Pons (tissue), 1 donor: ENCODE results near the gene ANLN.
"Not testable (repeated sequence)": the region's sequence is repeated elsewhere in the genome, so short reads cannot be mapped to it uniquely, and the experiment has no call there.

Experiments
- DNase-seq: peaks from one replicate; pipeline ENCODE4 v3.0.0-alpha.2; 2016; ENCODE audit warnings: low spot score

ANLN gene

DNA sequence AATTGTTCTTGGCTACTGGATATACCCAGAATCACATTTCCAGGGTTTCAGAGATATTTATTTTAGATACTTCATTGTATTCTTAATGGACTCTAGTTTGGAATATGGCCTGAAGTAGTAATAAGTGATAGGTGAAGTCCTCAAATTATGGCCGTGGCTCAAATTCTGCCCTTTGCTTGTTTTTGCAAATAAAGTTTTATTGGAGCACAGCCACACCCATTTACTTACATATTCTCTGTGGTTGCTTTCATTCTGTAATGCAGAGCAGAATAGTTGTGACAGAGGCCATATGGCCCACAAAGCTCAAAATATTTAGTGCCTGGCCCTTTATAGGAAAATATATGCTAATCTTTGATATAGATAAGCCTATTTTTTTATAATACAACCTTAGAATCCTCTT lies 19.5 kb downstream of the ANLN start:
- DNase-seq: no peak

DNA sequence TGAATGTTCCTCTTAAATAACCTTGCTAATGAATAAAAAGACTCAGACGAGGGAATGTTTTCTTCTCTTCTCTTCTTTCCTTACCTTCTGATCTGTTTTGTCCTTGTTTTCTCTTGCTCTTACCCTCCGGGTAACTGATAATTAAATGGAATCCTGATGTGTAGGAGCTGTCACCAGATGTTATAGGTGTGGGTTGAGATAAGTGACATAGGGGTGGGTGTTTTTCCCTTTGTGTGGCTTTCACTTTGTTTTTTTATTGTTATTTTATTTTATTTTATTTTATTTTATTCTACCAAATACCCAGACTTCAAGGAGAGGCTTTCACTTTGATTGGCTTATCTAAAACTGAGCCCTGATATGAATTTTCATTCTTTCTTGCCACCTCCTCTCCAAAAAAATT lies 25.5 kb downstream of the ANLN start:
- DNase-seq: no peak

DNA sequence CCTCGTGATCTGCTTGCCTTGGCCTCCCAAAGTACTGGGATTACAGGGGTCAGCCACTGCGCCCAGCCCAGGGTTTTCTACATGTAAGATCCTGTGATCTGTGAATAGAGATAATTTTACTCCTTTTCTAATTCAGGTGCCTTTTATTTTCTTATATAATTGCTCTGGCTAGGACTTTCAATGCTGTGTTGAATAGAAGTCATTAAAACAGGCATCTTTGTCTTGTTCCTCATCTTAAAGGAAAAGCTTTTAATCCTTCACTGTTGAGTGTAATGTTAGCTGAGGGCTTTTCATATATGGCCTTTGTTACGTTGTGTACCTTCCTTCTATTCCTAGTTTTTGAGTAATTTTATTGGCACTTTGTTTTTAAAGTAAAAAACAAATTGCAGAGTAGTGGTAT lies 26.6 kb downstream of the ANLN start:
- no peak for DNase-seq

DNA sequence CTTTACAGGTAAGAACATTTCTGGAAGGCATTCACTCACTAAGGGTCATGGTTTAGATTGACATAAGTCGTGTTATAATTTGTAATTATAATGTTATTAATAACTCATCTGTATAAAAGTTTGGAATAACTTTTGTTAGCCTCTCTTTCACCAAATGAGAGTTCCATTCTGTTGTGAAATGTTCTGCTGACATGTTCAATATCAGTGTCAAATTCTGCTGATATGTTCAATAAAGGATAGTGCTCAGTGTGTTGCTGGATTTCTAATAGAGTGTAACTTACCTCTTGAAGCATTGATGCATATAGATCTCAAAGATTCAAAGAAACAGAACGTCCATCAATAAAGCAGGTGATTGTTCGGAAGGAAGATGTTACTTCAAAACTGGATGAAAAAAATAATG lies 30.6 kb downstream of the ANLN start:
- DNase-seq: no peak

DNA sequence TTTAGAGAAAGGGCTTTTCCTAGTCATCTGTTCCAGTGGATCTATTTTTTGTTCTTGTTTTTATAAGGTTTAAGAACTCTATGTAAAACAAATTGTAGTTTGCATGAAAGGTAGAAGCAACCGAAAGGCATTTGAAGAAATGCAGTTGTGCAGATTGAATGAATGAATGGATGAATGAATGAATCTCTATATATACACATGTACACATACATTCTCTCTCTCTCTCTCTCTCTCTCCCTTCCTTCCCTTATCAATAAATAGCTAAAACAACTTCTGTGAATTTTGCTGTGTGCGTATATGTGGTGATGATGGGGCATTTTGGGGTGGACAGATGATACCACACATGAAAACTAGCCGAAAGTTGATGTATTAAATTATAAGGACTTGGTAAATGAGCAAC lies 32.4 kb downstream of the ANLN start:
- no peak for DNase-seq

DNA sequence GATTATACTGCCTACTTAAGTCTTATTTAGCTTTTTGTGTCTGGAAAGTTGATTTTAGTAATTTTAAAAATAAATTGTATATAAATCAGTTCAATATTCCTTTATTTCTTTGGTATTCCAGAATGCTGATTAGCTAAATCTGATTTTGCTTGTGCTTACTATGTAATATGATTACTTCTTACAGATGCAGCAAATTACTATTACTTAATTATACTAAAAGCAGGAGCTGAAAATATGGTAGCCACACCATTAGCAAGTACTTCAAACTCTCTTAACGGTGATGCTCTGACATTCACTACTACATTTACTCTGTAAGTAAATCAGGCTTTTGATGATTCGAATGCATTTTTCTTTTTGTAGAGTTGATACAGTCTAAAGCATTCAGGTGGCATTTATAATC lies 34.0 kb downstream of the ANLN start:
- DNase-seq: no peak

DNA sequence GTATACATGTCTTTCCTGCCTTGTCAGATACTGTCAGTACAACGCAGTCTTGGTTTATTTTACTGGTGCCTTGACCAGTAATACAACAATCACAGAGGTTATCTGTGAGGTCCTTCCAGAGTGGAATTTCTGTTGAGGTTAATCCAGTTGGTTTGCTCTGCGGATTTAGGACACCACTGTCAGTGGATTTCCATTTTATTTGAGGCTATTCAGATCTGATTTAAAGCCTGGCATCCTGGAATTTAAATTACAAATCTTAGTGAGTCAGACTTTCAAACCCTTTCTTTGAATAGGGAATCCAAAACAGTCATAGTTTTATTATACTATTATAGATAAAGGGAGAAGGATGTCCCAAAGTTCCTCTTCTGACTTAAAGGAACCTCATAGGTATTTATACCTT lies 40.5 kb downstream of the ANLN start:
- no peak for DNase-seq

DNA sequence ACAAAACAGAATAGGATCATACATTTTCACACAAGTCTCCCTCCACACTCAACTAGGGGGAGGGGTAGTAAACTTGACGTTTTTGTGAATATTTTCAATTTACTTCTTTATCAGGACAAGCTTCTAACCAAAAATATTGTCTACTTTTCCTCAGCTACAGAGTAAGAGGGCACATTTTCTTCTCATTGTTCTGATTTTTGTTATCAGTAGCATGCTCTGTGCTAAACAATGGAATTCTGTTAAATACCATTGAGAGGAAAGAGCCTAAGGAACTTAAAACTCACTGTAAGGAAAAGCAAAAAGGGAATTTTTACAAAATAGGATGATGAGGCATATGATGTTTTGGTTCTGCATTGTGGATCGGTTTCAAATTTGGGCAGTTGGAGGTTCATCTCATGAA lies 41.2 kb downstream of the ANLN start:
- no peak for DNase-seq

DNA sequence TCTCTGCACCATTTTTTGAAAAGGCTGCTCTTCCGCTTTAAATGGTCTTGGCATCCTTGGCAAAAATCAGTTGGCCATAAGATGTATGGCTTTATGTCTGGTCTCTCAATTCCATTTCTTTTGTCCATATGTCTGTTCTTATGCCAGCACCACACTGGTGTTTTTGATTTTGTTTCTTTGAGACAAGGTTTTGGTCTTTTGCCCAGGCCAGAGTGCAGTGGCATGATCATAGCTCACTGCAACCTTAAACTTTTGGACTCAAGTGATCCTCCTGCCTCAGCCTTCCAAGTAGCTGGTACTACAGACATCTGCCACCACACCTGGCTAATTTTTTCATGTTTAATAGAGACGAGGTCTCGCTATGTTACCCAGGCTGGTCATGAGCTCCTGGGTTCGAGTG lies 48.5 kb downstream of the ANLN start:
- no peak for DNase-seq

DNA sequence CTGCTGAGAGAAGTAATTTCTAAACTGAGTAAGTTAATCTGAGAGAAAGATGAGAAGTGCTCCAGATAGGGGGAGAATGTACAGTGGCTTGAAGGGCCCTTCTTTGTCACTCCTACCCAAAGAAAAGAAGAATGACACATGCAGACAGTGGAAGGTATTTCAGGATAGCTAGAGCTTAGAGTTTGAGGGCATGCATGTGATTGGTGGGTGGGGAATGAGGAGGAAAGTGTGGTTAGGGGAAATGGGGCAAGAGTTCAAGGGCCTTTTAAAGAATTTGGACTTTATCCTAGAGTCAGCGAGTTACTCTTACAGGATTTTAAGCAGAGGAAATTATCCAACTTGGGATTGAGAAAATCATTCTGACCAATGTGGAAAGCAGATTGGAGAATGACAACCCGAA lies 50.0 kb downstream of the ANLN start:
- no peak for DNase-seq

DNA sequence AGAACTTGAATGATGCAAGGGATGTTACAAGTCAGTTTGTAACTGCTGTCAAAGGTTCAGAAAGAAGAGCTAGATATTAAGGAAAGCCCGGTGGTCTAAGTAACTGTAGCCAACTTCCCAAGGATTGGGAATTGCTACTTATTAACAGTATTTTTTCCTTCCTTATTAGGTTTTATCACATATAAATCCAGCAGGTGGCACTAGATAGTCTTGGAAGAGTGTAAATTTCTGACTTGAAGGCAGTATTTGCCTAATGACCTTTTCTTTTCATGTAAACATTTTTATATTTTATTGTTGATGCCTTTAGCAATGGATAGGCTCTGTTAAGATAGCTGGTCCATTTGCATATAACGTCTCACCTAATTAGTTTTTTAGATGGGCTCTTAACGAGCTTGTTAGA lies 51.2 kb downstream of the ANLN start:
- DNase-seq: peak; percentile 46

DNA sequence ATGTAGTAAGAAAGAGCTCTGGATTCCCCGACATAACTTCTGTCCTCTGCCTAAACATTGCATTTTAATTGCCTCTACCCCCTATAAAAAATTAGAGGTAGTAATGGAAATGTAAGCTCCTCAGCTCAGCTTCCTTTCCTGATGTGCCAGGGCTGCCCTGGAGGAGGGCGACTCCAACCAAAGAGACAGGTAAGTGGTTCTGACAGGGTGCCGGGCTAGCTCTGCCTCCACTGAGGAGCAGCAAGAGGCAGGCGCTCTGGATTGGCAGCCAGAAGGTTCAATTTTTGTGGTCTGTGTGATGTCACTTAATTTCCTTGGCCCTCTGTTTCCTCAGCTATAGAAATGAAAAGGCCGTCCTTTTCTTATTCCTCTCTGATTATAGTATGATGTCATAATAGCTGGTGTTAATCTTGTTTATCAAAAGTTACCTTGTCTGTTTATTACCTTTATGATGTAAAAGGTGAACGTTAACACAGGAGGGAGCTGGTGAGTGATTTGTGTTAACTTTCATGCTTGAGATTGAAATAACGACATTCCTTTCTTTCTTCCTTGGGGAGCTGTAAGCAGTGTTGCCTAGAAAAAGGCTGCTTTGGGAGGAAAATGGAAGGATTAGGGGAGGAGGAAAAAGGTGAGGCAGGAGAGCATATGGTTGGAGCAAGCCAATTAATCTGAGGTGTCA lies 51.8 kb downstream of the ANLN start:
- DNase-seq: no peak

DNA sequence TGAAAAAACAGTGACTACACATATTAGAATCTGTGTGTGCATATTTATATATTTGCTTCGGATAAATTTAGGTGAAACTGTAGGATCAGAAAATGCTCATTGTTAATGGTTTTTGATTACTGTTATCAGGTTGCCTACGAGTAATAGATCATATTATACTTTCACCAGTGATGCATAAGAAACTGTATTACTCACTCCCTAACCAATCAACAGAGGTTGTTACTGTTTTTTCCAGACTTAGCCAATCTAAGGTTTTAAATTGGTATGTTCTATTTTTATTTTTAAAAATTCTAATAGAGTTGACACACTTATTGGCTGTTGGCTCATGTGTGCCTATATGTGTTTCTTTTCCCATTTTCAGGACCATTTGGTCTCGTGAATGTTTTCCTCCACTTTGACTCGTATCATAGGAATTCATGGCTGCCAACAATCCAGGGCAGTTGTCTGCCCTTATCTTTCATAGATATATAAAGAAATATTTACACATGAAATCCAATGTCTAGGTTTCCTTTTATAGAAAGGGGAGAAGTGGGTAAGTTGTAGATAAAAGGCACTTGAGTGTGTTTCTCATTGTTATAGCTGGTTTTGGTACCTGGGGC lies 59.2 kb downstream of the ANLN start:
- no peak for DNase-seq

DNA sequence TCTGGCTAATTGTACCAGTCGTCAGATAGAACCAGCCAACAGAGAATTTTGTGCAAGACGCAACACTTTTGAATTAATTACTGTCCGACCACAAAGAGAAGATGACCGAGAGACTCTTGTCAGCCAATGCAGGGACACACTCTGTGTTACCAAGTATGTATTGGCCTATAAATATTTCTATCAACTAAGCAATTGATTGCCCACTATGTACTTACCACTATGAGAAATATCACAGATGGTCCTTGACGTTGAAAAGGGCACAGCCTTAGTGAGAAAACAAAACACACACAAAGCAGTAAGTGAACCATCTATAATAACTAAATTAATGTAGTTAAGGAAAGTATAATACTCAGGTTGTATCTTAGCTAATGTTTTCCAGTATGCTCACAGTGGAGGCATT lies 60.0 kb downstream of the ANLN start:
- no peak for DNase-seq

DNA sequence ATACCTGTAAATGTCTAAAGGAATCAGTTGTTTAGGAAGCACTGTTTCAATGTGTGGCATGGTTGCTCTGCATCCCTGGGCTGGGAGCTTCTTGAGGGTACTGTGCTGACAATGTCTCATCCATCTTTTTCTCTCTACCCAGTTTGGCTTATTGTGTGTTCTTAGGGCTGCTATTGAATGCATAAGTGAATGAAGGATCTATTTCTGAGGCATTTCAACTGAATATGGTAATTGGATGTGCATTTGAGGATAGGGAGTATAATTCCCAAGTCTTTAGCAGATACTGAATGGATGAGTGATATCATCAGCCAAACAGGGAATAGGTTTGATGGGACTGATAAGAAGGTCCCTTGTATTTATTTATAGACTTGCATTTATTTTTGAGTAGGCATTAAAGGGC lies 64.1 kb downstream of the ANLN start:
- no peak for DNase-seq

DNA sequence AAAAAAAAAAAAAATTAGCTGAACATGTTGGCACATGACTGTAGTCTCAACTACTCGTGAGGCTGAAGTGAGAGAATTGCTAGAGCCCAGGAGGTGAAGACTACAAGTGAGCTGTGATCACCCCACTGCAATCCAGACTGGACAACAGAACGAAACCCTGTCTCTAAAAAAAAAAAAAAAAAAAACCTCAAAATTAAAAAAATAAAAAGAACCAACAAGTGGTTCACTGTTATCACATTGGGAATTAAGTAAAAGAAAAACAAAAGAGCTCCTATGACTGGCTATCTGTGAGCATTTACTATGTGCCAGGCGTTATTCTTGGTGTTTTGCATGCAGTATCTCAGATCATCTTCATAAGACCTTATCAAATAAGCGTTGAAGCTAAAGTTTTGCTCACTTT lies 66.0 kb downstream of the ANLN start:
- no peak for DNase-seq

DNA sequence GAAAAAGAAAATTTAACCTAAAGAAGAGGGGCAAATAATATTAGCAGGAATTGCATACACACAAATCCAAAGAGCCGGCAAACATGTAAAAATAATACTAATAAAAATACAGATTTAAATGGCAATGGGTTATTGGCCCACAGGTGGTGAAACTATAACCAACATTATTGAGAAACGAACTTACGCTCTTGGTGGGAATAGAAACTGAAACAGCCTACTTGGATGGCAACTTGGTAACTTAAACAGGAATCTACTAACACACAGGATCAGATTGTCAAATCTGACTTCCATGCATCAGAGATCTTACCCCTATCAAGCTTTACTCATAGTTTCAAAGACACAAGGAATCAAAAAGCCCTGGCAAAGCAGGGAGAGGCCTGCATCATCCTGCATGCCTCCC lies 66.5 kb downstream of the ANLN start:
- no peak for DNase-seq

DNA sequence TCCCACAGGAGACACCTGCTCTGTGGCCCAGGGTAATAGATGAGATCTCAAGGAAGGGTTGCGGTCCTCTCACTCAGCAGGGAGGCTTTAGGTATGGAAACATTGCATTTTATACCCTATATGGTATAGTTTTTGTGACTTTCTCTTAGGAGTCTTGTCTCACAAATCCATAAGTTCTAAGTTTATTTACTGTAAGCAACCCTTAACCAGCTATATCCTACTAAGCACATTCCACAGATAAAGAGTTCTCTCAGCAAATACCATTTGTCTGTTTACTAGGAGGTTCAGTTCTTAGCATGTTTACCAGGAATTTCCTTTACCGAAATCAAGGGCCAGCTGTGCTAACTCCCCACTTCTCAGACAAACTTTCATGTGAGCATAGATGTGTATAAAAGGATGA lies 66.9 kb downstream of the ANLN start:
- DNase-seq: no peak

DNA sequence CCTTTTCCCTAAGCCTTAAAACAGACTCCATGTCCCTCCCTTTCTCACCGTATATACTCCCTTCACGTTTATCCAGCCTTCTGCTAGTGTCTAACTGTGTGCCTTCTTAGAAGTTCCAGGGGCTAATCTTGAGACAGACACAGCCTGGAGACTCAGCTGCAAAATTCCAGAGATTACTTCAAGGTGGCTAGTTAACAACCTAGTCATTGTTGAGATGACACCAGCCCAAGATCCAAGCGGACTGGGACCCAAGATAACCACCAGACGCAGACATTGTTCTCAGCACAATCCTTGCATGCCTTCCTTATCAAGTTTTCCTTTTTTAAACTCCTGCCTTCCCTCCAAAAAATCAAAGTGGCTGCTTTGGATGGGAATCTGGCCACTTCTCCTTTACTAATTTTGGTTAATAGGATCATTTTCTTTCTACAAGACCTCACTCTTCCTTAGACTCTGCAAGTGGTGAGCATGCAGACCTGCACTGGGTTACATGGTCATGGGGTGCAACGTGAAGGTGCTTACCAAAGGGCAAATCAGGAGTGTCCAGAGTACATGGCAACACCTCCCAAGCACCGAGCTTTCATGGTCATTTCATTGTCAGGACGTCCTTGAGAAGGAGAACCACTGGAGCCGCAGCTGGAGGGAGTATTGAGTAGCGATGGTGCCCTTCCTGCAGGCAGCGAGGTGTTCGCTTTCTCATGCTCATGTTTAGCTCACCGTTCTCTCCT lies 69.7 kb downstream of the ANLN start:
- no peak for DNase-seq

DNA sequence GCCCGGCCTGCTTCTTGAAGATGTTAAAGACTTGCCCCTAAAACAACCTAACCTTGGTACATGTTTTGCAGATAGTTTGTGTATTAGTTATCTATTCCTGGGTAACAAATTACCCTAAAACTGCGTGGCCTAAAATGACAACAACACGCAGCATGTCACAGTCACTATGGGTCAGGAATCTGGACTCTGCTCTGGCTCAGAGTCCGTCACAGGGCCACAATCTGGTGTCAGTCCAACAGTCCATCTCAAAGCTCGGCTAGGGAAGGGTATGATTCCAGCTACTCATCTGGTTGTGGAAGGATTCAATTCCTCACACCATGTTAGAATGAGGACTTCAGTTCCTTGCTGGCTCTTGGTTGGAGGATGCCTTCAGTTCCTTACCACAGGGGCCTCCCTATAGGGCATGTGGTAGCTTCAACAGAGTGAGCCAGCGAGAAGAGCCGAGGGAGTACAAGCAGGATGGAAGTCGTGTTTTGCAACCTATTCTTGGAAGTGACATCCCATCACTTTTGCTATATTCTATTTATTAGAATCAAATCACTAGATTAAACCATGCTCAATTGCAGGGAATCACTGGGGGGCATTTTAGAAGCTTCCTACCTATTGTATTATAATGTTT lies 71.3 kb downstream of the ANLN start:
- no peak for DNase-seq

DNA sequence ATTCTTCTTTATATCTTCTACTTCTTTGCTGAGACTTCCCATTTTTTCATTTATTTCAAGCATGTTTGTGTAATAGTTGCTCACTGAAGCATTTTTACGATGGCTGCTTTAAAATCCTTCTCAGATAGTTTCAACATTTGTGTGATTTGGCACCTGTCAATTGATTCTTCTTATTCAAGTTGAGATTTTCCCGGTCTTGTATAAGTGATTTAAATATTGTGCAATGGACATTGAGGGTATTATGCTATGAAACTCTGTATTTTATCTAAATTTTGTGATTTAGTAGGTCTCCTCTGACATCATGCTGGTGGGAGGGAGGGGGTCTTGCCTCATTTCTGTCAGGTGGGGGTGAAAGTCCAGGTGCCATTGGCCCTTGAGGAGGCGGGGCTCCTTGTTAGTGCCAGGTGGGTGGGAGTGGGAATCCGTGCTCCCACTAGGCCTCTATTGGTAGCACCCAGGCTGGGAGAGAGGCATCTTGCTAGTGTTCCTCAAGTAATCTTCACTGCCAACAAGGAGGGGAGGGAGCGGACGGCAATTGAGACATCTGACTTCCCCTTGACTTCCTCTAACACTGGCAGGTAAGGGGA lies 73.0 kb downstream of the ANLN start:
- no peak for DNase-seq

DNA sequence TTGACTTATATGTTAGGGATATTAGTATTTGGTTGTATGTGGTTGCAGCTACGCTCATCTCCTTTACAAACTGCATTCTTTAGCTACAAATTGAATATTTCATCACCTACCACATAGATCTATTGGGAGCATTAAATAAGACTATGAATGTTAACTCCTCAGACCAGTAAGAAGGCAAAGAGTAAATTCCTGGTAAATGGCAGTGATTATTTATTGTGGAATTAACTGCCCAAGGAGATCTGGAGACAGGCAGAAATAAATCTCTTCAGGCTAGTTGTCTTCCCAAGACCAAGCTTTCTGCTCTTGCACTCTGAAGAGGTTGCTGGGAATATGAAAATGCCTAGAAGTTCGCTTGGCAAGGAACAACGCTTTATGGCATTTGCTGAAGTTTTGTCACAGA lies 74.6 kb downstream of the ANLN start:
- DNase-seq: no peak

DNA sequence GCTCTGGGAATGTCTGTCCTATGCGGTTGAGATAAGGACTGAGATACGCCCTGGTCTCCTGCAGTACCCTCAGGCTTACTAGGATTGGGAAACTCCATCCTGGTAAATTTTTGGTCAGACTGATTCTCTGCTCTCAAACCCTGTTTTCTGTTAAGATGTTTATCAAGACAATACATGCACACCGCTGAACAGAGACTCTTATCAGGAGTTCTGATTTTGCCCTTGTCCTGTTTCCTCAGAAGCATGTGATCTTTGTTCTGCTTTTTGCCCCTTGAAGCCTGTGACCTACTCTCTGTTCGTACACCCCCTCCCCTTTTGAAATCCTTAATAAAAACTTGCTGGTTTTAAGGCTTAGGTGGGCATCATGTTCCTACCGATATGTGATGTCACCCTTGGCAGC lies 76.3 kb downstream of the ANLN start:
- not testable (repeated sequence) for DNase-seq
